A172 (cell line): ENCODE measurements around the gene FBXL15. TPM values are rescaled to one million over a fixed set of nuclear protein-coding genes. Genes with fewer than 3 reads are reported as not detected.

Source experiments
- DNase-seq: peaks from one replicate; pipeline ENCODE4 v3.0.0-alpha.2; 2015; ENCODE audit warnings: low spot score
- total RNA-seq: library from RNA; depleted of rRNA; stranded (reverse); fragments of >200 nt; shearing (Covaris generic); gene quantifications from 2 replicates; pipeline ENCODE4 v1.2.3, GENCODE V29; 2014

The FBXL15 gene
- total RNA-seq, 1 experiment from 2014 or later = 14.6 TPM

GRCh38 chr10:102410429-102411073 is 10.1 kb upstream of the FBXL15 start:
- DNase-seq = no peak

DNA sequence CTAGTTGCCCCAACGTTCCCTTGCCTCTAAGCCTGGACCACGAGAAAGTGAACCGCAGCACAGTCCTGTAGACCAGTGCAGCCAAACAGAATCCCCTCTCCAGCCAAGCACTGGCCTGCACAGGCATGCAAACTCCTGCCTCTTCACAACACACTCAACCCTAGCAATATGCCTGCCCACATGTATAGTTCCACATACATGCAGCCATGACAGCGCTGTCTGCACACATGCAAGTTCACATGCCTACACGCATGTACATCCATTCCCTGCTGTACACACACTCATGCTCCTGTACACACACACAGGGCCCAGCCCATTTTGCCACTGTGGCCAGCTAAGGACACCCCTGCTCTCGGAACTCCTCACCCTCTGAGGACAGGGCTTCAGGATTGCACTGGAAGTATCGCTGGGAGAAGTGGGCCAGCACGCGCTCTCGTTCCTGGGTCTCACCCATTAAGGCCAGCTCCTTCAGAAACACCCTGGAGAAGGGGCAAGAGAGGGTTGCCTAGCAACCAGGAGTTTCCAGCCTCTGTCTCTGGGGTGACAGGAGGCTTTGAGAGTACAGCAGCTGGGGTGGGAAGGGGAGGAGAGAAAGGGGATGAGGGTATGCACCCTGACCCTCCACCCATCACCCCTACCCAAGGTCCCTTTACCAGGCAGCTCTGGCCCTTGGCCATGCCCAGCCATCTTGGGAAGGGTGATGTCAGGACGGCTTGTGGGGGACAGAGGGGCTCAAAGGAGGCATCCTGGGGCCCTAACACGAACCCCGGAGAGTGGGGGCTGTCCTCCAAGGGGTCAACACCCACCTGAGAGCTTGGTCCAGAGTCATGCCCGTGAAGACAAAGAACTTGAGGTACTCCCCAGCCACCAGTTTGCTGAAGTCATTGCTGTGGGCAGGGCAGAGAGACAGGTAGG is 9.0 kb upstream of the FBXL15 start:
- DNase-seq = no peak

GRCh38 chr10:102412293-102412692 is 8.3 kb upstream of the FBXL15 start:
- DNase-seq = no peak

DNA sequence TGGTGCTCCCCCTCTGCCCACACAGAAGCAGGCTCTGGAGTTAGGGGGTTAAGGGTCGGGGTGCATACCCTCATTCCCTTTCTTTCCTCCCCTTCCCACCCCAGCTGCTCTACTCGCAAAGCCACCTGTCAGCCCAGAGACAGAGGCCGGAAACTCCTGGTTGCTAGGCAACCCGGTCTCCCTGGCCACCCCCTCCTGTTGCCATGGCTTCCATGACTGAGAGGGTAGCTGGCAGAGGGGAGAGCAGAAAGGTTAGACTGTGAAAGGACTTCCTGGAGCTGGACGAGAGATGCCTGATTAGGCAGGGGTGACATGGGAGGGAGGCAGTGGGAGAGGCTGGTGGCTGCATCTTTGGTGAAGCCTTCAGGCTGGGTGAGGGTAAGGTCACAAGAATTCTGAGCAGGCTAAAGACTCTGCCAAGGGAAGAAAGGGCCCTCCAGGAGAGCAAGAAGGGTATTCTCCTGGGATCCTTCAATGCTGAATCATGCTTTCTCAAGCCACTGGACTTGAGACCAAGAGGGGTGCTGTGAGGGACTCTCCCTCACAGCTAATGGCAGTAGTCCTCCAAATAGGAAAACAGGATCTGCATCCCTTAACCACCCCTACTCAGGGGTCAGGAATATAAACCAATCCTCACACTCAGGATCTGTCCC is 7.5 kb upstream of the FBXL15 start:
- DNase-seq = peak; percentile 38

GRCh38 chr10:102413806-102414561 is 6.7 kb upstream of the FBXL15 start:
- DNase-seq = no peak

- DNase-seq = no peak
These were observed 5.9 kb upstream of the FBXL15 start for GRCh38 chr10:102414749-102415148.

DNA sequence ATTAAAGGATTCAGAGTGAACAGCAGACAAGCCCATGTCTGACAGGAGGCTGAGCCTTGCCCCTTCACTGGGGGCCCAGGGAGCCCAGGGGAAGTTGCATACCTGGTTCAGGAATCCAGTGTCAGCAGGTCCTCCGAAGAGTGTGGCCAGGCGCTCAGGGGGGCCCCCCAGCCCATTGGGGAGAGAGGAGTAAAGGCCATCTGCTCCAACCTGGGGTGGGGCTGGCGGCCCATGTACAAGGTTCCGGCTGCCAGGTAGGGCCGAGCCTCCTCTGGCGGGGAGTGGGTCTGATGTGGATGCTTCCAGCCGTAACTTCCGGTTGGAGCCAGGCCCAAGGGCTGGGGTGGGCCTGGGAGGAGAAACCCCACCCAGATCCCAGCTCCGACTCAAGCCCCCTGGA is 4.4 kb upstream of the FBXL15 start:
- DNase-seq = no peak

GRCh38 chr10:102416695-102417094 is 3.9 kb upstream of the FBXL15 start:
- DNase-seq = no peak

DNA sequence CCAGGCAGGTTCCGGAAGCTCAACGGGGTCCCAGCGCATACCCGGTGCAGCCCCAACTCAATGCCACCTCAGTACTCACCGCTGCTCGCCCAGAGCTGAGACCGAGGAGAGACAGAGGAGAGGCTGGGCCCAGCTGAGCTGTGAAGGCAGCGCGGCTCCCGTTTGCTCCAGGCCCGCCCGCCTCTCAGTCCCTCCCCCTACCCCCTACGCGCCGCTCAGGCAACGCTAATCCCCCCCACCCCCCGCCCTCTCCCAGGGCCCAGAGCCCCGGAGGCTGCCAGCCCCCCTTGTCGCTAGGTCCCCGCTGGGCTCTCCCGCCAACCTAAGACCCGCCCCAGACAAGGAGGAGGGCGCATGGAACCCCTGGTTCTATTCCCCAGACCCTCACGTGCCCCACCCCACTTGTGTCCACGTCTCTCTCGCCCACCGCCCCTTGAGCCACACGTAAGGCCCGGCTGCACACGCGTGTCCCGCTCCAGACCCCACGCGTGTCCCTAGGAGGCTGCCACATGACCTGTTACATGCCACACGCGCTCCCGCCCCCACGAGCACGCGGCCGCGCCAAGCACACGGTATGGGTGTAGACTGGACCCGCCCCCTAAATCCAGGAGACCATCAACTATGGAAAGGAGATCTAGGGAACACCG is 1.9 kb upstream of the FBXL15 start, which contains the start of gene PSD:
Gene PSD, minus strand, starts transcription at position 164 of the 647 bp plus-strand sequence. CDS start 1,747 bp downstream, outside the sequence.
- DNase-seq = no peak

DNA sequence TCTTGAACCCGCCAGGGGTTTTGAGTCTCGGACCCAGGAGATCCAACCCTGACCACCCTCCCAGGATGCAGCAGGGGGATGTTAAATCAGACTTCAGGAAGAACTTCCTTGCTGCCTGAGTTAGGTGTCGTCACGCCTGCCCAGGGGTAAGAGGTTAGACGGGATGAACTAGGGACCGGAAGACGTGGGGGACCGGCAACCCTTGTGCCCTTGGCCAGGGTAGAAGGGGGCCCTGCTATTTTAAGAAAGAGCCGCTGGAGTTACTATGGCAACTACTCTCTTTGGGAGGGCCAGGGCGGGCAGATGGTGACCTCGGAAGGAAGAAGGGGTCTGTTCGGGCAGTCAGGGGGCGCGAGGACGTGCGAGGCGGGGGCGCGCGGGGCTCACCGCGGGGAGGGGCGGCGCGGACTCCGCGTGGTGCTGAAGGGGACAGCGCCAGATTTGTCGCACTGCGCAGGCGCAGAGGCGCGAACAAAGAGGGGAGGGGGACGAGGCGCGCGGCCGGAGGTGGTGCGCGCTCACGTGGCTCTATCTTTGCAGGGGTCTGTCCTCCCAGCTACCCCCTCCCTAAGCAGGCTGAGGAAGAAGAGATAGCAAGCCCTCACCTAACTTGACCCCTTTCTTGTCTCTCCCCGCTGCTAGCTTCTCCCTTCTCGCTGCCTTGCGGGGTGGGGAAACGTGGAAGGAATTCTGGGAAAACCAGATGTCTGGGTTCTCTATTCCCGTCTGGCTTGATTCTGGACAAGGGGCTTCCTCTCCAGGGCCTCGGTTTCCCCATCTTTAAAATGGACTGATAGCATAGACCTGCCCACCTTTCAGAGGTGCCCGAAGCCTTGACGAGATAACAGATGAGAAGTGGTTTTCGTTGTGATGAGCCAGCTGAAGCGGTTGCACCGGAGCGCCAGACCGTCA is 1.1 kb upstream of the FBXL15 start:
- no peak for DNase-seq

DNA sequence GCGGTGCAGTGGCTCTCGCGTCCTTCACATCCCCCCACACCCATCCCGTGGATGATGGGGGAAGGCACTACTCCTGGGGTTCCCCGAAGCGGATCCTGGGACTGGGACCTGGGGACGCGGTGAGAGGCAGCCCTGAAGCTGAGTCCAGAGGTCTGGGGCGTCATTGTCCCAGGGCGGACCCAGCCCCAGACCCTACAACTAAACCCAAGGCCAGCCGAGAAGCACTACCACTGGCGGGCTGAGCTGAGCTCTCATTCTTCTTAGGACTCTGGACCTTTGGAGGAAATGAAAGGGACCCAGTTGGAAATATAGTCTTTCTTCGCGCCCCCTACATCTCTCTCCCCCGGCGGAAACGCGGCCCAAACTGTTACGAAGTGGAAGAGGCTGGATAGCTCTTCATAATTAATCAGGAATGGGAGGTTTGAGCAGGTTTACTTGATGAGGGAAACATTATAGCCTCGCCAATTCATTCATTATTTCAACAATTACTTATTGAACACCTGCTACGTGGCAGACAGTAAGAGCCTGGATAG is 389 bp upstream of the FBXL15 start:
- no peak for DNase-seq

GRCh38 chr10:102421507-102421756 is 796 bp downstream of the FBXL15 start:
- DNase-seq = no peak

- DNase-seq = no peak
These were observed 1.3 kb downstream of the FBXL15 start for GRCh38 chr10:102421757-102422512.

DNA sequence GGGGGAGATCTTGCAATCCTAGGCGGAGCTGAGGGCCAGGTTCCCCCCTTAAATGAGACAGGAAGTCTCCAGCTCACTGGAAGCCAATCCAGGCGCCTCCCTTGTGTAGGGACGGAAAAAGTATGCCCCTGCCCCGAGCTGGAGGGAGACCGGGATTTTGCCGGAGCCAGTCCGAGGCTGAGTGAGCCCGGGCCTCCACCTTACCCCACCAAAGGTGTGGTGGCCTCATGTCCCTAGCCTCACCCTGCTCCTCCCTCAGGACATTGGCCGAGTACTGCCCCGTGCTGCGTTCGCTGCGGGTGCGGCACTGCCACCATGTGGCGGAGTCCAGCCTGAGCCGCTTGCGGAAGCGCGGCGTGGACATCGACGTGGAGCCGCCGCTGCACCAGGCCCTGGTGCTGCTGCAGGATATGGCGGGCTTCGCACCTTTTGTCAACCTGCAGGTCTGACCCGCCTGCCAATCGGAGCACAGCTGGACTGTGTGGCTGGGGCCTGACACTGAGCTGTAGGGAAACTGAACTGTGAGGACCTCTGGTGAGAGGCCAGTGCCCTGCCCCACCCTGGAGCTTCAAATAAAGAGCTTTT is 2.0 kb downstream of the FBXL15 start:
- DNase-seq = no peak

GRCh38 chr10:102423372-102423968 is 2.8 kb downstream of the FBXL15 start:
- DNase-seq = no peak

GRCh38 chr10:102424145-102424544 is 3.5 kb downstream of the FBXL15 start:
- DNase-seq = no peak

DNA sequence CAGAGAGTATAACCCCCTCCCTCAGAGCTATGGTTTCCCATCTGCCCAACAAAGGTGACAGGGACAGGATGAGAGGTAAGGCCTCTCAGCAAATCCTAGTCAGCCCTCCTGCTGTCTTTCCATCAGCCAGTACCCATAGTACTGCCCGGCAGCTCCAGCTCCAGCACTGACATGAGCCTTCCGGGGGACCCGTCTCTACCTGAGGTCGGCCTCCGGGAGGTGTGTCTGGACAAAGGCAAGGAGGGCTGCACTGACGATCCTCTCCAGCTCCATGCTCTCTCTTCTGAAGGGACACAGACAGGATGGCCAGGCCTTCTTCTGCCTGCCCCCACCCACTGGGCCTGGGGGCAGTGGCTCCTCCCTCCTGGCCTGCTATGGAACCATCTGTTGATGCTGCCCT is 4.3 kb downstream of the FBXL15 start:
- DNase-seq = no peak

GRCh38 chr10:102425444-102425843 is 4.8 kb downstream of the FBXL15 start:
- DNase-seq = no peak
